ENCODE results near the gene SINHCAF. TPM values are rescaled to one million over a fixed set of nuclear protein-coding genes. Genes with fewer than 3 reads are reported as not detected.

SINHCAF gene
- polyA plus RNA-seq, 1 donor from 2014 or later: 126 TPM

DNA sequence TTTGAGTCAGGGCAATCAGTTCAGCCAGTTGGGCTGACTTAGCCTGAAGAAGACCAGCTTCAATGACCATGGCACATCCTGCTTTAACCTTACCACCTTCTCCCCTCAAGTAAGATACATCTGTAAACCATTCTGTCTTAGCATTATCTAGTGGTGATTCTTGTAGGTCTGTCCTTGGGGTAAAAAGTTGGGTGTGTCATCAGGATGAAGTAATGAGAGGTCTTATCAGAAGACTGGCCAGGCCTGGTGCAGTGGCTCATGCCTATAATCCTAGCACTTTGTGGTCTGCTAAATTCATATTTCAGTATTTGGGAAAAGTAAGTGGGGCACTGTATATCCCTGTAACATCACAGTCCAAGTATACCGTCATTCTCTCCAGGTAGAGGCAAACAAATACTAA is 19.1 kb downstream of the SINHCAF start:
- Mint-ChIP-seq H3K36me3 (no peaks in the 10 kb centered on the region), H3K27ac (peak overlapping the region in 1 of 3 donors; percentile 40), H3K27me3 (no peaks in the 10 kb centered on the region), H3K4me3 (no peak overlapping the region), H3K9me3 (no peaks in the 10 kb centered on the region), H3K4me1 (peaks cover 30 to 72% (median 52%) of the 10 kb centered on the region in 3 donors)

GRCh38 chr12:31303466-31303865 is 22.5 kb downstream of the SINHCAF start:
- peaks cover 34 to 79% (median 58%) of the 10 kb centered on the region in 3 donors for H3K4me1 Mint-ChIP-seq
- no peaks in the 10 kb centered on the region for H3K36me3 Mint-ChIP-seq
- no peaks in the 10 kb centered on the region for H3K9me3 Mint-ChIP-seq
- peak overlapping the region in 2 of 3 donors; percentile 0 to 74 for H3K27ac Mint-ChIP-seq
- no peaks in the 10 kb centered on the region for H3K27me3 Mint-ChIP-seq
- no peak overlapping the region for H3K4me3 Mint-ChIP-seq

- H3K36me3 Mint-ChIP-seq: peaks cover 6% of the 10 kb centered on the region
- no peak overlapping the region for H3K4me3 Mint-ChIP-seq
- H3K27me3 Mint-ChIP-seq: no peaks in the 10 kb centered on the region
- peak overlapping the region in 1 of 3 donors; percentile 64 for H3K27ac Mint-ChIP-seq
- peaks cover 43 to 71% (median 62%) of the 10 kb centered on the region in 3 donors for H3K4me1 Mint-ChIP-seq
- no peaks in the 10 kb centered on the region for H3K9me3 Mint-ChIP-seq
These were observed 24.6 kb downstream of the SINHCAF start for GRCh38 chr12:31301311-31301710.

GRCh38 chr12:31300783-31301182 is 25.2 kb downstream of the SINHCAF start:
- Mint-ChIP-seq H3K9me3 (no peaks in the 10 kb centered on the region), H3K27me3 (no peaks in the 10 kb centered on the region), H3K36me3 (peaks cover 6% of the 10 kb centered on the region), H3K4me1 (peaks cover 43 to 67% (median 59%) of the 10 kb centered on the region in 3 donors), H3K27ac (peak overlapping the region; percentile 50 to 90 (median 64)), H3K4me3 (peak overlapping the region in 3 of 4 donors; percentile 2 to 59 (median 42))

GRCh38 chr12:31300341-31300740 is 25.6 kb downstream of the SINHCAF start:
- Mint-ChIP-seq H3K4me3 (peak overlapping the region in 3 of 4 donors; percentile 2 to 59 (median 42)), H3K36me3 (peaks cover 6% of the 10 kb centered on the region), H3K9me3 (no peaks in the 10 kb centered on the region), H3K27me3 (no peaks in the 10 kb centered on the region), H3K27ac (peak overlapping the region; percentile 50 to 90 (median 64)), H3K4me1 (peaks cover 43 to 66% (median 59%) of the 10 kb centered on the region in 3 donors)

- no peaks in the 10 kb centered on the region for H3K9me3 Mint-ChIP-seq
These were observed 27.0 kb downstream of the SINHCAF start for GRCh38 chr12:31298922-31299321.

GRCh38 chr12:31298515-31298910 is 27.4 kb downstream of the SINHCAF start:
- H3K36me3 Mint-ChIP-seq: peaks cover 8% of the 10 kb centered on the region
- H3K4me1 Mint-ChIP-seq: peaks cover 34 to 52% (median 51%) of the 10 kb centered on the region in 3 donors
- no peaks in the 10 kb centered on the region for H3K9me3 Mint-ChIP-seq
- no peaks in the 10 kb centered on the region for H3K27me3 Mint-ChIP-seq
- peak overlapping the region; percentile 14 to 89 (median 68) for H3K4me3 Mint-ChIP-seq
- peak overlapping the region; percentile 55 to 87 (median 77) for H3K27ac Mint-ChIP-seq

More at GRCh38 chr12:31298922-31299321, 27.0 kb downstream of the SINHCAF start:
- peak overlapping the region in 3 of 4 donors; percentile 14 to 89 (median 86) for H3K4me3 Mint-ChIP-seq
- H3K27ac Mint-ChIP-seq: peak overlapping the region; percentile 54 to 87 (median 55)
- H3K27me3 Mint-ChIP-seq: no peaks in the 10 kb centered on the region
- H3K36me3 Mint-ChIP-seq: peaks cover 8% of the 10 kb centered on the region
- H3K4me1 Mint-ChIP-seq: peaks cover 36 to 54% (median 52%) of the 10 kb centered on the region in 3 donors

GRCh38 chr12:31297572-31298514 is 28.1 kb downstream of the SINHCAF start:
- Mint-ChIP-seq H3K36me3 (peaks cover 10% of the 10 kb centered on the region), H3K27me3 (no peaks in the 10 kb centered on the region), H3K27ac (peak overlapping the region; percentile 55 to 87 (median 77)), H3K4me3 (peak overlapping the region; percentile 14 to 89 (median 38)), H3K4me1 (peaks cover 32 to 45% (median 45%) of the 10 kb centered on the region in 3 donors), H3K9me3 (no peaks in the 10 kb centered on the region)

DNA sequence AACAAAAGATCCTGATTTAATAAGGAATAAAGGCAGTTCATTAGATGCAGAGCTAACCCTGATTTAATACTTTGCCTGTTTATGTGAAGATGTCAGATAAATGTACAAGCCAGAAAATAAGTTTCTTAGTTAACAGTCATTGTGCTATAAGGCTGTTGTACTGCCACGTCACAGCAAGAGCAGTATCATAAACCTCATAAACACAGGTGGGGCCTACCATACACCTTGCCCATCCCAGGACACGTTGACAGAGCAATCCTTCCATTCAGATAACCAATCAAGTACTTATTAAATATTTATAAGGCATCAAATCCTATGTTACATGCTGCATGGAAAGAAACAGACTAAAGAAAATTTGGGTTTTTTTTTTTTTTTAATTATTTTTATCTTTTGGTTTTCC is 36.5 kb downstream of the SINHCAF start:
- Mint-ChIP-seq H3K27ac (peak overlapping the region in 1 of 3 donors; percentile 54), H3K36me3 (peaks cover 11% of the 10 kb centered on the region), H3K9me3 (peaks cover 0 to 4% (median 0%) of the 10 kb centered on the region in 3 donors), H3K4me1 (peaks cover 0 to 7% (median 2%) of the 10 kb centered on the region in 3 donors), H3K4me3 (no peak overlapping the region), H3K27me3 (no peaks in the 10 kb centered on the region)

DNA sequence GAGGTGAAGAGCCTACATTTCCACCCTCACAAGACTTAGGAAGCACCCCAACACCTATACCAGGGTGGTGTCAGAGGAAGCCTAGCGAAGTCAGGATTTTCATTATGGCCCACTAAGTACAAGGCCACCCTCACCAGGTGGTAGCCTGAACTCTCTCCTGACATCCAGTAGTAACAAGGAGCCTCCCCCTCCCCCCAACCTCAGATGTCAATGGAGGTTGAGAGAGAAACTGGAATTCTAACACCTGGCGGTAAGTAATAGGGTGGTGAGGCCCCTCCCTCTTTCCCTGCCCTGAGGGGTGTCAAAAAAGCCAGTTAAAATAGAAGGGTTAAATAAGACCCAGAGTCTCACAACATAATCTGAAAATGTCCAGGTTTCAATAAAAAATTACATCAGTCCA is 37.6 kb downstream of the SINHCAF start:
- Mint-ChIP-seq H3K27ac (peak overlapping the region in 1 of 3 donors; percentile 27), H3K27me3 (no peaks in the 10 kb centered on the region), H3K4me3 (no peak overlapping the region), H3K9me3 (peaks cover 0 to 4% (median 0%) of the 10 kb centered on the region in 3 donors), H3K36me3 (peaks cover 10% of the 10 kb centered on the region), H3K4me1 (peaks cover 0 to 7% (median 2%) of the 10 kb centered on the region in 3 donors)

DNA sequence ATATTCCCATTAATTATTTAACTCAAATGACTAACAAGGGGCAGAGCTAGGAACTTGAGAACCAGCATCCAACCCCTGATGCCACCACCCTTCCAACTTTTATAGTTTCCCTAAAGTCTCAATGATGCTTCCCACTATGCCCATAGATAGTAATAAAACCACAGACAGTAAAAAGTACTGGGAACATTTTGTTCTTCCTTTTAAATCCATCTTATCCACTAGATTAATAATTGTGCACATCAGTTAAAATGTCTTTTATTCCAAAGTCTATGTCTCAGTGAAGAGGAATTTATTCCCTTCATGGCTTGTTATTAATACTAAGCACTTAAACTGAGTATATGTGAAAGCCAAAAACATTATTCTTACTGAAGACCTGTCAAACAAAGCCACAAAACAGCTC is 45.8 kb downstream of the SINHCAF start:
- H3K36me3 Mint-ChIP-seq: peaks cover 13% of the 10 kb centered on the region
- peak overlapping the region; percentile 2 to 25 (median 23) for H3K27ac Mint-ChIP-seq

DNA sequence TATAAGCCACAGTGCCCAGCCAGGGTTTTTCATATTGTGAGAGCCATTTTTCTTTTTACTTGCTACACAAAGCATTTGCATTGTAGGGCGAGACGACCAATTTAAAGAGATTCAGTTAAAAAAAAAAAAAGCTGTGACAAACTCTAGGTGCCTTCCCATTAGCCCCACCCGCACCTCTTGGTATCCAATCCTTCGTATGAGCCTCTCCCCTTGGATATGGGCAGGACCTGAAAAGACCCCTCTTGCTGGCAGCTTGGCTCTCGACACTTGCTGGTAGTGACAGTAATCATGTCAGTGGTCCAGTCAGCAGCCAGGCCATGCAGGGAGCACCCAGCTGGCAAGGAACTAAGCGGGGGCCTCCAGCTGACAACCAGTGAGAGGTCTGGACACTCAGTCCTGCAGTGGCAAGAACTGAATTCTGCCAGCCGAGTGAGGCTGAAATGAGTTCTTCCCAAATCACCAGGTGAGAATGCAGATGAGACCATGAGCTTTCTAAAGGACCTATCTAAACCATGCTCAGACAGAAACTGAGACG is 46.5 kb downstream of the SINHCAF start:
- H3K9me3 Mint-ChIP-seq: peaks cover 0 to under 1% (median 0%) of the 10 kb centered on the region in 3 donors
- H3K4me1 Mint-ChIP-seq: no peaks in the 10 kb centered on the region
- no peak overlapping the region for H3K4me3 Mint-ChIP-seq
- peak overlapping the region in 1 of 3 donors; percentile 46 for H3K27ac Mint-ChIP-seq
- H3K36me3 Mint-ChIP-seq: peaks cover 11% of the 10 kb centered on the region
- H3K27me3 Mint-ChIP-seq: no peaks in the 10 kb centered on the region

More for the DNA sequence above, 45.8 kb downstream of the SINHCAF start:
- peaks cover 0 to 4% (median 0%) of the 10 kb centered on the region in 3 donors for H3K9me3 Mint-ChIP-seq
- no peak overlapping the region for H3K4me3 Mint-ChIP-seq
- H3K4me1 Mint-ChIP-seq: no peaks in the 10 kb centered on the region
- H3K27me3 Mint-ChIP-seq: no peaks in the 10 kb centered on the region

DNA sequence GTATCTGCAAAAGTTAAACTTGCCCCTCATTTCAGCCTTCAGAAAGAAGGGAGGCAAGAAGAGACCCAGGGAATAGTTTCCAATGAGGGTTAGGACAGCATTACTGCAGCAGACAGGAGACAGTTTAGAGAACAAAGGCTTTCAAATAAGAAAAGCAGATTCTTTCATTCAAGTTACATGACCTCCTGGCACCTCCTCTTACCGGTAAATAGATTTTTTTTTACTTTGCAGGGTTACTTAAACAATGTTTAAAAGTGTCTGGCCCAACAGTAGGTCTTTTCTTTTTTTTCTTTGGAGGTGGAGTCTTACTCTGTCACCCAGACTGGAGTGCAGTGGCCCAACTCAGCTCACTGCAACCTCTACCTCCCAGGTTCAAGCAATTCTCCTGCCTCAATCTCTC is 47.1 kb downstream of the SINHCAF start:
- Mint-ChIP-seq H3K4me1 (no peaks in the 10 kb centered on the region), H3K36me3 (peaks cover 10% of the 10 kb centered on the region), H3K27ac (peak overlapping the region in 1 of 3 donors; percentile 90), H3K9me3 (no peaks in the 10 kb centered on the region), H3K27me3 (no peaks in the 10 kb centered on the region), H3K4me3 (no peak overlapping the region)

DNA sequence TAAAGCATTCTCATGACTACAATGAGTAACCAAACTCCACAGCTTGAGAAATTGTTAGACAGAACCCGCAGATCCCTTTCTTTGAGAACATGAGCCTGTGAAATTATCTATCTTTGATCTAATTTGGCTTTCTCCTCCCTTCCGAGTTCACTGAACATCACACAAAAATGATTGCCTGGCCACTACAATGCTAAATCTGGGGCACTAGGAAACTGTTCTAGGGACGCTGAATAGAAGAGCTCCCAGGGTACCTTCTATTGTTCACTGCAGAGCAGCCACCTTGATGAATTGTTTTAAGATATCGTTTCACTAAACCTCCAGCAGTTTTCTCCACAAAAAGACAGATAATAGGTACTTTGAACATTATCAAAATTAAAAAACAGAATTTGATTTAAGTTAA is 47.5 kb downstream of the SINHCAF start:
- H3K4me1 Mint-ChIP-seq: no peaks in the 10 kb centered on the region
- no peaks in the 10 kb centered on the region for H3K27me3 Mint-ChIP-seq
- H3K9me3 Mint-ChIP-seq: no peaks in the 10 kb centered on the region
- H3K36me3 Mint-ChIP-seq: peaks cover 8% of the 10 kb centered on the region
- no peak overlapping the region for H3K4me3 Mint-ChIP-seq
- H3K27ac Mint-ChIP-seq: peak overlapping the region in 2 of 3 donors; percentile 80 to 90

DNA sequence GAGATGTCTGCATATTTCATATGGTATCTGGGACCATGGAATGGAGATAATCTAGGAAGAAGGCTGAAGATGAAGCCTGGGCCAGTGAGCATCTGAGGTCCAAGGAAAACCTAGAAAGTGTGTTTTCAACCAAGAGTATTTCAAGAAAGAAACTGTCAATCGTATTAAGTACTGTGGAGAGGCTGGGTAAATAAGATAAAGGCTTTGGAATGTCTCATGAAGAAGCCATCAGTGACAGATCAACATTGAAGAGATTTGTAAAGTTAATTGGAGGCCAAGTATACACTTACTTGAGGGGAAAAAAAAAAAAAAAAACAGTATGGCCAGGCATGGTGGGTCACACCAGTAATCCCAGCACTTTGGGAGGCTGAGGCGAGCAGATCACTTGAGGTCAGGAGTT is 48.9 kb downstream of the SINHCAF start:
- H3K9me3 Mint-ChIP-seq: no peaks in the 10 kb centered on the region
- no peaks in the 10 kb centered on the region for H3K27me3 Mint-ChIP-seq
- no peaks in the 10 kb centered on the region for H3K4me1 Mint-ChIP-seq
- H3K27ac Mint-ChIP-seq: peak overlapping the region; percentile 14 to 51 (median 35)
- peaks cover 6% of the 10 kb centered on the region for H3K36me3 Mint-ChIP-seq
- no peak overlapping the region for H3K4me3 Mint-ChIP-seq
